Measurements from ENCODE around the gene ZNF594.
"Not testable (repeated sequence)": the region's sequence is repeated elsewhere in the genome, so short reads cannot be mapped to it uniquely, and the experiment has no call there.

The ZNF594 gene

GRCh38 chr17:5138616-5139457, 52.8 kb downstream of the ZNF594 start:
- Histone ChIP-seq H3K27ac (no peak overlapping the region), H3K4me2 (no peak overlapping the region), H3K79me2 (ENCODE audit: insufficient read depth, low read depth) (no peaks in the 10 kb centered on the region), H2AFZ (ENCODE audit: low read depth) (no peak overlapping the region), H4K20me1 (ENCODE audit: insufficient read depth) (no peaks in the 10 kb centered on the region), H3K4me3 (IDR thresholded peaks at IDR 0.05; ENCODE audit: insufficient read depth, low read depth, low read length) (no peak overlapping the region), H3K4me1 (ENCODE audit: low read depth, poor library complexity, severe bottlenecking) (no peaks in the 10 kb centered on the region), H3K9ac (no peak overlapping the region), H3K36me3 (ENCODE audit: insufficient read depth) (no peaks in the 10 kb centered on the region), H3K27me3 (ENCODE audit: insufficient read depth, low read depth) (no peaks in the 10 kb centered on the region)
- no peak for TF ChIP-seq CTCF (conservative IDR thresholded peaks at IDR 0.05; ENCODE audit: low read depth, low read length)

GRCh38 chr17:5138198-5138544, 53.5 kb downstream of the ZNF594 start:
- not testable (repeated sequence) for H3K27me3 ChIP-seq (ENCODE audit: insufficient read depth, low read depth); H2AFZ ChIP-seq (ENCODE audit: low read depth); H3K79me2 ChIP-seq (ENCODE audit: insufficient read depth, low read depth); H3K9ac ChIP-seq; H3K4me1 ChIP-seq (ENCODE audit: low read depth, poor library complexity, severe bottlenecking); H3K4me3 ChIP-seq (IDR thresholded peaks at IDR 0.05; ENCODE audit: insufficient read depth, low read depth, low read length); H3K27ac ChIP-seq; H3K36me3 ChIP-seq (ENCODE audit: insufficient read depth); H4K20me1 ChIP-seq (ENCODE audit: insufficient read depth); H3K4me2 ChIP-seq

GRCh38 chr17:5137511-5138197, 54.0 kb downstream of the ZNF594 start:
- H2AFZ ChIP-seq (ENCODE audit: low read depth); H3K4me1 ChIP-seq (ENCODE audit: low read depth, poor library complexity, severe bottlenecking); H3K27ac ChIP-seq; H3K79me2 ChIP-seq (ENCODE audit: insufficient read depth, low read depth); H3K36me3 ChIP-seq (ENCODE audit: insufficient read depth); H3K9ac ChIP-seq; H3K27me3 ChIP-seq (ENCODE audit: insufficient read depth, low read depth); H3K4me2 ChIP-seq; H4K20me1 ChIP-seq (ENCODE audit: insufficient read depth); H3K4me3 ChIP-seq (IDR thresholded peaks at IDR 0.05; ENCODE audit: insufficient read depth, low read depth, low read length): not testable (repeated sequence)

GRCh38 chr17:5136580-5137412, 54.9 kb downstream of the ZNF594 start:
- not testable (repeated sequence) for H3K4me3 ChIP-seq (IDR thresholded peaks at IDR 0.05; ENCODE audit: insufficient read depth, low read depth, low read length); H3K9ac ChIP-seq; H4K20me1 ChIP-seq (ENCODE audit: insufficient read depth); H3K27me3 ChIP-seq (ENCODE audit: insufficient read depth, low read depth); H3K36me3 ChIP-seq (ENCODE audit: insufficient read depth); H3K27ac ChIP-seq; H3K4me2 ChIP-seq; H3K4me1 ChIP-seq (ENCODE audit: low read depth, poor library complexity, severe bottlenecking); H2AFZ ChIP-seq (ENCODE audit: low read depth); H3K79me2 ChIP-seq (ENCODE audit: insufficient read depth, low read depth)

GRCh38 chr17:5135726-5136579, 55.7 kb downstream of the ZNF594 start:
- Histone ChIP-seq H4K20me1 (ENCODE audit: insufficient read depth) (no peaks in the 10 kb centered on the region), H3K27ac (no peak overlapping the region), H2AFZ (ENCODE audit: low read depth) (no peak overlapping the region), H3K36me3 (ENCODE audit: insufficient read depth) (no peaks in the 10 kb centered on the region), H3K4me3 (IDR thresholded peaks at IDR 0.05; ENCODE audit: insufficient read depth, low read depth, low read length) (no peak overlapping the region), H3K4me1 (ENCODE audit: low read depth, poor library complexity, severe bottlenecking) (no peaks in the 10 kb centered on the region), H3K4me2 (no peak overlapping the region), H3K79me2 (ENCODE audit: insufficient read depth, low read depth) (no peaks in the 10 kb centered on the region), H3K27me3 (ENCODE audit: insufficient read depth, low read depth) (no peaks in the 10 kb centered on the region), H3K9ac (no peak overlapping the region)
- TF ChIP-seq CTCF (conservative IDR thresholded peaks at IDR 0.05; ENCODE audit: low read depth, low read length), result no peak

- not testable (repeated sequence) for H3K36me3 ChIP-seq (ENCODE audit: insufficient read depth); H3K4me1 ChIP-seq (ENCODE audit: low read depth, poor library complexity, severe bottlenecking); H3K27ac ChIP-seq; H3K79me2 ChIP-seq (ENCODE audit: insufficient read depth, low read depth); H3K27me3 ChIP-seq (ENCODE audit: insufficient read depth, low read depth); H3K4me3 ChIP-seq (IDR thresholded peaks at IDR 0.05; ENCODE audit: insufficient read depth, low read depth, low read length); H3K4me2 ChIP-seq; H2AFZ ChIP-seq (ENCODE audit: low read depth); H3K9ac ChIP-seq; H4K20me1 ChIP-seq (ENCODE audit: insufficient read depth)
Measured at GRCh38 chr17:5135131-5135712, 56.4 kb downstream of the ZNF594 start.

GRCh38 chr17:5134571-5134970, 57.1 kb downstream of the ZNF594 start:
- not testable (repeated sequence) for H3K36me3 ChIP-seq (ENCODE audit: insufficient read depth); H4K20me1 ChIP-seq (ENCODE audit: insufficient read depth); H3K4me2 ChIP-seq; H3K27ac ChIP-seq; H3K9ac ChIP-seq; H3K79me2 ChIP-seq (ENCODE audit: insufficient read depth, low read depth); H3K4me3 ChIP-seq (IDR thresholded peaks at IDR 0.05; ENCODE audit: insufficient read depth, low read depth, low read length); H3K27me3 ChIP-seq (ENCODE audit: insufficient read depth, low read depth); H2AFZ ChIP-seq (ENCODE audit: low read depth); H3K4me1 ChIP-seq (ENCODE audit: low read depth, poor library complexity, severe bottlenecking)

Data from KMS-11 (cell line).